ENCODE results near the gene APBB1IP.
"Not testable (repeated sequence)": the region's sequence is repeated elsewhere in the genome, so short reads cannot be mapped to it uniquely, and the experiment has no call there.

DNA sequence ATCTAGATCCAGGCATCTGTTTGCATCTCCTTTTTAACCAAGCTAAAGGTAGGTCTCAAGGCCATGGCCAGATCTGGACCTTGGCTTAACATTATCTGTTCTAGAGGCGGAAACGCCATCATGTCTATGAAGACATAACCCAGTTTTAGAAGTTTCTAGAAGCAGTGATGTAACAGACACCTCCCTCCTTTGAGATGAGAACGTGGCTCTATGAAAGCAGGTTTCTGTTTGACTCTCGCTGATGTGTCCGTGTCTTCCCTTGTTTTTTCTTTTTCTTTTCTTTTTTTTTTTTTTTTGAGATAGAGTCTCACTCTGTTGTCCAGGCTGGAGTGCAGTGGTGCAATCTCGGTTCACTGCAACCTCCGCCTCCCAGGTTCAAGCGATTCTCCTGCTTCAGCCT is 36.7 kb downstream of the APBB1IP start:
- TF ChIP-seq POLR2A, CTCF (IDR thresholded peaks at IDR 0.05): not testable (repeated sequence)

All from heart left ventricle (tissue), 13 donors.